CD4-positive, alpha-beta memory T cell (primary cell): ENCODE data around the gene DOCK11. TPM values are rescaled to one million over a fixed set of nuclear protein-coding genes. Genes with fewer than 3 reads are reported as not detected.

ENCODE experiments used
- CTCF ChIA-PET: fragments of 350-600 bp; sonication (Branson Sonifier 250); formaldehyde crosslinking; loops from one replicate; lab custom pipeline; 2021; ENCODE audit warnings: inconsistent platforms; ENCODE audit not compliant: partially characterized antibody; lab: Charles Lee
- POLR2A ChIA-PET: fragments of 350-600 bp; sonication (Branson Sonifier 250); formaldehyde crosslinking; loops from one replicate; lab custom pipeline; 2021; ENCODE audit not compliant: partially characterized antibody; lab: Charles Lee
- DNase-seq, 5 donors: peaks; one replicate each; pipeline versions ENCODE4 v3.0.0 to v3.0.0-alpha.2; 2020 to 2022; ENCODE audit warnings: mixed read lengths in 1 of 5
- H3K27ac ChIP-seq: one replicate; pipeline ENCODE4 v1.7.0; 2013; ENCODE audit warnings: low read depth, low read length
- H3K27me3 ChIP-seq: 2 replicates; pipeline ENCODE4 v1.7.0; 2013; ENCODE audit warnings: mild to moderate bottlenecking, low read length, moderate library complexity; ENCODE audit not compliant: insufficient read depth
- H3K36me3 ChIP-seq: 2 replicates; pipeline ENCODE4 v1.7.0; 2013; ENCODE audit warnings: mild to moderate bottlenecking, low read length, moderate library complexity; ENCODE audit not compliant: insufficient read depth
- H3K4me1 ChIP-seq: 2 replicates; pipeline ENCODE4 v1.7.0; 2013; ENCODE audit warnings: mild to moderate bottlenecking, low read length, moderate library complexity; ENCODE audit not compliant: insufficient read depth
- H3K4me3 ChIP-seq, 2 donors: one replicate each; pipeline ENCODE4 v1.7.0; 2013; ENCODE audit warnings: low read length in 2 of 2, mild to moderate bottlenecking in 1 of 2
- H3K9me3 ChIP-seq, 2 donors: one replicate each; pipeline ENCODE4 v1.7.0; 2013; ENCODE audit warnings: low read length in 2 of 2, control low read depth in 1 of 2; ENCODE audit not compliant: control insufficient read depth in 1 of 2
- H3K27ac Mint-ChIP-seq, 7 donors: one replicate each; pipeline ENCODE4 v1.8.0; 2020 to 2021; ENCODE audit warnings: mixed read lengths in 7 of 7, mild to moderate bottlenecking in 6 of 7, inconsistent platforms in 3 of 7, moderate library complexity in 3 of 7
- H3K27me3 Mint-ChIP-seq, 2 donors: one replicate each; pipeline ENCODE4 v1.8.0; 2020 to 2021; ENCODE audit warnings: mixed read lengths in 2 of 2
- H3K36me3 Mint-ChIP-seq, 2 donors: one replicate each; pipeline ENCODE4 v1.8.0; 2020 to 2021; ENCODE audit warnings: mixed read lengths in 2 of 2, inconsistent platforms in 1 of 2, mild to moderate bottlenecking in 1 of 2
- H3K4me1 Mint-ChIP-seq, 4 donors: one replicate each; pipeline ENCODE4 v1.8.0; 2020 to 2021; ENCODE audit warnings: mixed read lengths in 4 of 4, mild to moderate bottlenecking in 1 of 4
- H3K4me3 Mint-ChIP-seq, 8 donors: one replicate each; pipeline ENCODE4 v1.8.0; 2020 to 2021; ENCODE audit warnings: mixed read lengths in 8 of 8, mild to moderate bottlenecking in 7 of 8, moderate library complexity in 6 of 8, inconsistent platforms in 3 of 8
- H3K9me3 Mint-ChIP-seq, 8 donors: one replicate each; pipeline ENCODE4 v1.8.0; 2020 to 2021; ENCODE audit warnings: mixed read lengths in 8 of 8, mild to moderate bottlenecking in 5 of 8, inconsistent platforms in 3 of 8, moderate library complexity in 1 of 8
- intact Hi-C: fragments of 100-400 bp; cut with micrococcal nuclease; formaldehyde crosslinking; loops from one replicate; pipeline ENCODE4 v1.15.1; 2023
- polyA plus RNA-seq, 2 donors: library from polyadenylated mRNA; unstranded; fragments of 300-500 nt; fragmentation: Illumina TruSeq; gene quantifications; one replicate each; pipeline ENCODE4 v1.2.3, GENCODE V29; 2021
- total RNA-seq, 2 experiments: library from RNA; stranded (reverse); gene quantifications; one replicate each; pipeline ENCODE4 v1.2.3, GENCODE V29; 2021

DOCK11 gene
- total and polyA plus RNA-seq, 4 experiments from 2014 or later: 14.5 to 112 (median 75.0) TPM

DNA sequence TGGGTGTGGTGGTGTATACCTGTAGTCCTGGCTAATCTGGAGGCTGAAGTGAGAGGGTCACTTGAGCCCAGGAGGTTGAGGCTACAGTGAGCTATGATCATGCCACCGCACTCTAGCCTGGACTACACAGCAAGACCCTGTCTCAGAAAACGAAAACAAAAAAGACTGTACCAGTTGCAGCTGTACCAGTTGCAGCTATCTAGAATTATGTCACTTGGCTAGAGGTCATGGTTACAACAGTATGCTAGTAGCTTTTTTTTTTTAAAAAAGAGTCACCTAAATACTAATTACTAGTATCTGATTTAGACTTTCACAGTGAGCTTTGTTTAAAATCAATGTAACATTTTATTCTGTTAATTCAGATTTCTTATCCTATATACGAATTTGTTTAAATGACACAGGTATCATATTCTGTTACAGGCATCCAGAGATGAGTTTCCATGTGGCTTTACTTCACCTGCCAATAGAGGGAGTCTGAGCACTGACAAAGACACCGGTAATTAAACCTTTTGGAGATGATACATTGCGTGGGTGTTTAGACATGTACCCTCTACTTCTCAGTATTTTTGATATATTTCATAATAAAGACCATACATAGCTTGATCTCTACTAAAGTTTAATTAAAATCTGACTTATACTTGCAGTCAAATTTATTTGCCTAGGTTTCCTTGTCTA is 131.6 kb downstream of the DOCK11 start:
- H3K27ac Mint-ChIP-seq: no peak overlapping the region
- no peak overlapping the region for H3K4me3 ChIP-seq
- no peak overlapping the region for H3K4me3 Mint-ChIP-seq
- H3K36me3 Mint-ChIP-seq: peaks cover 1 to 44% of the 10 kb centered on the region in 2 donors
- H3K4me1 ChIP-seq: no peaks in the 10 kb centered on the region
- POLR2A ChIA-PET: interaction anchor here (1.4 kb wide), 1 partner anchor 13 kb away, joined by 3 read pairs; no protein-coding TSS in a partner anchor
- intact Hi-C loops: no loop called here
- H3K4me1 Mint-ChIP-seq: no peaks in the 10 kb centered on the region
- H3K36me3 ChIP-seq: peaks cover 42% of the 10 kb centered on the region
- no peaks in the 10 kb centered on the region for H3K27me3 Mint-ChIP-seq
- no peaks in the 10 kb centered on the region for H3K9me3 Mint-ChIP-seq
- no peaks in the 10 kb centered on the region for H3K9me3 ChIP-seq
- CTCF ChIA-PET: interaction anchor here (1.0 to 1.5 kb wide), 3 partner anchors 9 to 26 kb away, joined by 3 to 7 read pairs (median 4); no protein-coding TSS in a partner anchor
- H3K27ac ChIP-seq: no peak overlapping the region
- no peaks in the 10 kb centered on the region for H3K27me3 ChIP-seq
- no peak for DNase-seq

DNA sequence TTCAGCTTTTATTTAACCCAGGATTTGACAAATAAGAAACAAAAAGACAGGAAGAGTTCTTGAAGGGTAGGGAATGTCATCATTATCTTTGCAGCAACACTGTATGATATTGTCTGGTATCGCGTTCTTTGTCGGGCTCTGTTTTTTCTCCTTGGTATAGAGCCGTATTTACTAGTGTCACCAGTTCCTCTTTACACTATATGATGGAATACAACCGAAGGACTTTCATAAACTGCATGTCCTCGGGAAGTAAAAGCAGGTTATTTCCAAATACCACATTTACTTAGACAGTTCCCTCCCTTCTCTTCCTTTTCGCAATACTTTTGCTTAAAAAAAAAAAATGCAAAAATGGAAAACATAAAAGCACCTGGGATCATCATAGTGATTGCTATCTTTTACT is 135.2 kb downstream of the DOCK11 start:
- H3K27me3 ChIP-seq: no peaks in the 10 kb centered on the region
- ChIA-PET CTCF (no interaction called here), POLR2A (no interaction called here)
- no peak overlapping the region for H3K27ac Mint-ChIP-seq
- intact Hi-C loops: no loop called here
- no peak for DNase-seq
- no peaks in the 10 kb centered on the region for H3K4me1 Mint-ChIP-seq
- H3K36me3 Mint-ChIP-seq: peaks cover 16 to 53% of the 10 kb centered on the region in 2 donors
- no peak overlapping the region for H3K27ac ChIP-seq
- peaks cover 51% of the 10 kb centered on the region for H3K36me3 ChIP-seq
- H3K27me3 Mint-ChIP-seq: no peaks in the 10 kb centered on the region
- H3K4me1 ChIP-seq: no peaks in the 10 kb centered on the region
- H3K9me3 Mint-ChIP-seq: no peaks in the 10 kb centered on the region
- no peak overlapping the region for H3K4me3 ChIP-seq
- no peak overlapping the region for H3K4me3 Mint-ChIP-seq
- H3K9me3 ChIP-seq: no peaks in the 10 kb centered on the region

DNA sequence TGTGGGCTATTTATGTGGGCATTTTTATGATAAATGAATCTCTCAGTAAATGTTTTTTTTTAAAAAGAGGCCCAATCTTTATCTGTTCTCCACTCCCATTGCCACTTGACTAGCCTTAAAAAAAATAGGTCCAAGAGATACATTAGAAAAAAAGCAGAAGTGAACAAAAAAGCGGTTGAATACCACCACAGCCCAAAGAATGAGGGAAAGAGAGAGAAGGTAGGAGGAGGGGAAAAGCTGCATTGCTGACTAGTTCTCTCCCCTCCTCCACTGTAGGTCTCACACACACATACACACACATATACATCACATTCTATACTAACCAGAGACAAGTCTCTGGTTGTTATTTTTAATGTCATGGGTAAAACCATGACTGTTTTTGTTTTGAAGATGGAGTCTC is 136.0 kb downstream of the DOCK11 start:
- CTCF ChIA-PET: no interaction called here
- Histone ChIP-seq H3K4me3 (no peak overlapping the region), H3K9me3 (no peaks in the 10 kb centered on the region), H3K4me1 (no peaks in the 10 kb centered on the region), H3K36me3 (peaks cover 51% of the 10 kb centered on the region), H3K27me3 (no peaks in the 10 kb centered on the region), H3K27ac (no peak overlapping the region)
- DNase-seq: no peak
- no peak overlapping the region for H3K4me3 Mint-ChIP-seq
- peaks cover 19 to 50% of the 10 kb centered on the region in 2 donors for H3K36me3 Mint-ChIP-seq
- H3K9me3 Mint-ChIP-seq: no peaks in the 10 kb centered on the region
- peak overlapping the region in 1 of 7 donors; percentile 68 for H3K27ac Mint-ChIP-seq
- no peaks in the 10 kb centered on the region for H3K4me1 Mint-ChIP-seq
- intact Hi-C loops: no loop called here
- H3K27me3 Mint-ChIP-seq: no peaks in the 10 kb centered on the region
- POLR2A ChIA-PET: no interaction called here

- Histone ChIP-seq H3K9me3 (no peaks in the 10 kb centered on the region), H3K4me1 (no peaks in the 10 kb centered on the region), H3K27ac (no peak overlapping the region), H3K36me3 (peaks cover 45% of the 10 kb centered on the region), H3K4me3 (no peak overlapping the region), H3K27me3 (no peaks in the 10 kb centered on the region)
- ChIA-PET CTCF (no interaction called here), POLR2A (no interaction called here)
- intact Hi-C loops: no loop called here
- Mint-ChIP-seq H3K9me3 (no peaks in the 10 kb centered on the region), H3K4me1 (no peaks in the 10 kb centered on the region), H3K4me3 (no peak overlapping the region), H3K27me3 (no peaks in the 10 kb centered on the region), H3K36me3 (peaks cover 20 to 46% of the 10 kb centered on the region in 2 donors), H3K27ac (peak overlapping the region in 1 of 7 donors; percentile 29)
- no peak for DNase-seq
These were observed 137.2 kb downstream of the DOCK11 start for GRCh38 chrX:118632862-118633261.

DNA sequence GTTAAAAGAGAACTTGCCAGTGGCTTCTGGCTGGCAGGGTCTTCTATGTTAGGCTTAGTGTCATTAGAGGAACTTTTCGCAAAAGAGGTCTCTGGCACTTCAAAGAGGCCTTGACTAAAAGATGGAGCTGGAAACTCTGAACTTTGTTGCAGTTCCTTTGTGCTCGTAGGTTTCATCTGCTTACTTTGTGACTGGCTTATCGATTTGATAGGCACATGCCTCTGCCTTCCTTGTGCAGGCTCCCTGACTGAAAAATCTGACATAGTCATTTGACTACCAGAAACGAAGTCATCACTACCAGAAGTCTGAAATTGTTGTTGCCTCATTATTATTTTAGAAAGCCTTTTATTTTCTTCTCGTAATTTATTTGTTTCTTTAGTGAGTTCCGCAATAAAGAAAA is 137.9 kb downstream of the DOCK11 start:
- Histone ChIP-seq H3K36me3 (peaks cover 38% of the 10 kb centered on the region), H3K4me1 (no peaks in the 10 kb centered on the region), H3K27me3 (no peaks in the 10 kb centered on the region), H3K9me3 (no peaks in the 10 kb centered on the region), H3K27ac (no peak overlapping the region), H3K4me3 (no peak overlapping the region)
- H3K4me3 Mint-ChIP-seq: no peak overlapping the region
- H3K27ac Mint-ChIP-seq: peak overlapping the region in 1 of 7 donors; percentile 52
- POLR2A ChIA-PET: no interaction called here
- DNase-seq: no peak
- intact Hi-C loops: no loop called here
- H3K36me3 Mint-ChIP-seq: peaks cover 25 to 50% of the 10 kb centered on the region in 2 donors
- H3K4me1 Mint-ChIP-seq: no peaks in the 10 kb centered on the region
- no peaks in the 10 kb centered on the region for H3K9me3 Mint-ChIP-seq
- CTCF ChIA-PET: no interaction called here
- H3K27me3 Mint-ChIP-seq: no peaks in the 10 kb centered on the region

- peaks cover 33% of the 10 kb centered on the region for H3K36me3 ChIP-seq
These were observed 138.7 kb downstream of the DOCK11 start for GRCh38 chrX:118634336-118634735.

GRCh38 chrX:118637997-118638396 is 142.4 kb downstream of the DOCK11 start:
- no peaks in the 10 kb centered on the region for H3K27me3 Mint-ChIP-seq
- Histone ChIP-seq H3K4me3 (no peak overlapping the region), H3K36me3 (peaks cover 29% of the 10 kb centered on the region), H3K9me3 (no peaks in the 10 kb centered on the region), H3K27ac (no peak overlapping the region), H3K27me3 (no peaks in the 10 kb centered on the region), H3K4me1 (no peaks in the 10 kb centered on the region)
- peak overlapping the region in 1 of 7 donors; percentile 35 for H3K27ac Mint-ChIP-seq
- DNase-seq: no peak
- intact Hi-C loops: no loop called here
- no peaks in the 10 kb centered on the region for H3K4me1 Mint-ChIP-seq
- CTCF ChIA-PET: no interaction called here
- POLR2A ChIA-PET: no interaction called here
- no peak overlapping the region for H3K4me3 Mint-ChIP-seq
- no peaks in the 10 kb centered on the region for H3K9me3 Mint-ChIP-seq
- H3K36me3 Mint-ChIP-seq: peaks cover 23 to 47% of the 10 kb centered on the region in 2 donors

More at GRCh38 chrX:118634336-118634735, 138.7 kb downstream of the DOCK11 start:
- H3K27ac ChIP-seq: no peak overlapping the region
- ChIA-PET CTCF (no interaction called here), POLR2A (no interaction called here)
- no peaks in the 10 kb centered on the region for H3K9me3 ChIP-seq
- Mint-ChIP-seq H3K27ac (peak overlapping the region in 1 of 7 donors; percentile 55), H3K4me1 (no peaks in the 10 kb centered on the region), H3K4me3 (no peak overlapping the region), H3K36me3 (peaks cover 25 to 48% of the 10 kb centered on the region in 2 donors), H3K27me3 (no peaks in the 10 kb centered on the region), H3K9me3 (no peaks in the 10 kb centered on the region)
- no peaks in the 10 kb centered on the region for H3K27me3 ChIP-seq
- no peak overlapping the region for H3K4me3 ChIP-seq
- intact Hi-C loops: no loop called here
- H3K4me1 ChIP-seq: no peaks in the 10 kb centered on the region
- DNase-seq: peak in 1 of 5 donors; percentile 14
